ENCODE results near the gene SNX27. TPM values are rescaled to one million over a fixed set of nuclear protein-coding genes. Genes with fewer than 3 reads are reported as not detected.
"Not testable (repeated sequence)": the region's sequence is repeated elsewhere in the genome, so short reads cannot be mapped to it uniquely, and the experiment has no call there.

Gene SNX27
- total RNA-seq, 1 experiment from 2014 or later: 42.2 TPM

GRCh38 chr1:151596166-151596953, 15.5 kb upstream of the SNX27 start:
- Histone ChIP-seq H3K4me3 (replicated peaks in 1 of 2; ENCODE audit: low read depth in 1 of 2, low read length in 2 of 2) (no peak overlapping the region), H4K20me1 (ENCODE audit: insufficient read depth) (no peaks in the 10 kb centered on the region), H3K4me1 (ENCODE audit: control insufficient read depth in 1 of 2, insufficient read depth in 2 of 2, low read length in 2 of 2) (peaks cover 3 to 13% of the 10 kb centered on the region in 2 experiments; a peak in 3 of 4 replicates), H3K27ac (ENCODE audit: low read depth, low read length) (no peak overlapping the region), H3K9ac (ENCODE audit: low read length) (no peak overlapping the region), H3K9me3 (ENCODE audit: control insufficient read depth in 1 of 2, insufficient read depth in 1 of 2, low read depth in 1 of 2, low read length in 2 of 2) (no peaks in the 10 kb centered on the region), H3K36me3 (ENCODE audit: control insufficient read depth in 1 of 2, insufficient read depth in 2 of 2, low read length in 2 of 2) (no peaks in the 10 kb centered on the region), H3K9me2 (ENCODE audit: insufficient read depth) (no peaks in the 10 kb centered on the region), H3K27me3 (ENCODE audit: insufficient read depth, low read length) (no peaks in the 10 kb centered on the region), H3K4me2 (ENCODE audit: low read length) (no peak overlapping the region), H3K79me2 (ENCODE audit: insufficient read depth, low read length) (no peaks in the 10 kb centered on the region), H2AFZ (ENCODE audit: low read depth, low read length, poor library complexity, severe bottlenecking) (no peak overlapping the region)
- intact Hi-C loops (cut with micrococcal nuclease): no loop called here
- no peak for DNase-seq (ENCODE audit: low read depth, low spot score)
- BruUV-seq (replicated peaks): no TSS peak
- ChIA-PET RAD21 (ENCODE audit: low non-redundant PET in 1 of 2, low total read pairs in 2 of 2, uncharacterized antibody in 2 of 2, unreplicated experiment in 2 of 2) (no interaction called here), POLR2A (interaction anchor here (1.0 kb wide), 1 partner anchor 12 kb away, joined by 4 read pairs; no protein-coding TSS in a partner anchor), CTCF (no interaction called here)
- ATAC-seq: no peak
- no peak for TF ChIP-seq SP1 (IDR thresholded peaks at IDR 0.05; ENCODE audit: low read depth)
- TF ChIP-seq CEBPB (IDR thresholded peaks at IDR 0.05; ENCODE audit: low read depth): no peak
- no peak for TF ChIP-seq EZH2 (IDR thresholded peaks at IDR 0.05)
- no peak for TF ChIP-seq POLR2A (IDR thresholded peaks at IDR 0.05; ENCODE audit: borderline replicate concordance, extremely low read depth, insufficient read depth, insufficient read length)
- no peak for TF ChIP-seq FOSL1 (IDR thresholded peaks at IDR 0.05; ENCODE audit: low read depth)
- TF ChIP-seq, protein P1, sequence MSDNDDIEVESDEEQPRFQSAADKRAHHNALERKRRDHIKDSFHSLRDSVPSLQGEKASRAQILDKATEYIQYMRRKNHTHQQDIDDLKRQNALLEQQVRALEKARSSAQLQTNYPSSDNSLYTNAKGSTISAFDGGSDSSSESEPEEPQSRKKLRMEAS (IDR thresholded peaks at IDR 0.05): no peak
- TF ChIP-seq, protein P2, sequence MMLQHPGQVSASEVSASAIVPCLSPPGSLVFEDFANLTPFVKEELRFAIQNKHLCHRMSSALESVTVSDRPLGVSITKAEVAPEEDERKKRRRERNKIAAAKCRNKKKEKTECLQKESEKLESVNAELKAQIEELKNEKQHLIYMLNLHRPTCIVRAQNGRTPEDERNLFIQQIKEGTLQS (IDR thresholded peaks at IDR 0.05): no peak

- RAD21 ChIA-PET (ENCODE audit: low non-redundant PET in 1 of 2, low total read pairs in 2 of 2, uncharacterized antibody in 2 of 2, unreplicated experiment in 2 of 2); H3K27me3 ChIP-seq (ENCODE audit: insufficient read depth, low read length); H3K9ac ChIP-seq (ENCODE audit: low read length); DNase-seq (ENCODE audit: low read depth, low spot score); H3K79me2 ChIP-seq (ENCODE audit: insufficient read depth, low read length); H3K4me2 ChIP-seq (ENCODE audit: low read length); BruUV-seq (replicated peaks); intact Hi-C loops (cut with micrococcal nuclease); H2AFZ ChIP-seq (ENCODE audit: low read depth, low read length, poor library complexity, severe bottlenecking); H4K20me1 ChIP-seq (ENCODE audit: insufficient read depth); ATAC-seq; H3K27ac ChIP-seq (ENCODE audit: low read depth, low read length); POLR2A ChIA-PET; H3K9me2 ChIP-seq (ENCODE audit: insufficient read depth); H3K9me3 ChIP-seq (ENCODE audit: control insufficient read depth in 1 of 2, insufficient read depth in 1 of 2, low read depth in 1 of 2, low read length in 2 of 2); H3K36me3 ChIP-seq (ENCODE audit: control insufficient read depth in 1 of 2, insufficient read depth in 2 of 2, low read length in 2 of 2); H3K4me3 ChIP-seq (replicated peaks in 1 of 2; ENCODE audit: low read depth in 1 of 2, low read length in 2 of 2): not testable (repeated sequence)
- CTCF ChIA-PET: interaction anchor here (3.8 kb wide), 1 partner anchor 8 kb away, joined by 13 read pairs; no protein-coding TSS in a partner anchor
- peaks cover 5 to 16% of the 10 kb centered on the region in 2 experiments for H3K4me1 ChIP-seq (ENCODE audit: control insufficient read depth in 1 of 2, insufficient read depth in 2 of 2, low read length in 2 of 2)
Measured at GRCh38 chr1:151602550-151602949, 9.3 kb upstream of the SNX27 start.

Measured in HCT116 (cell line).